KG1 (cell line): ENCODE measurements around the gene HDAC9.
"Not testable (repeated sequence)": the region's sequence is repeated elsewhere in the genome, so short reads cannot be mapped to it uniquely, and the experiment has no call there.

Experiments used
- DNase-seq: peaks from one replicate; lab custom pipeline; 2025; lab: John Stamatoyannopoulos, UW

HDAC9 gene

GRCh38 chr7:18975276-18975675 is 479.7 kb downstream of the HDAC9 start:
- DNase-seq = no peak

GRCh38 chr7:18975689-18976280 is 480.2 kb downstream of the HDAC9 start:
- no peak for DNase-seq

- DNase-seq = no peak
These were observed 481.3 kb downstream of the HDAC9 start for GRCh38 chr7:18976715-18977471.

GRCh38 chr7:18978108-18978495 is 482.6 kb downstream of the HDAC9 start:
- DNase-seq = no peak

- DNase-seq = not testable (repeated sequence)
These were observed 495.2 kb downstream of the HDAC9 start for GRCh38 chr7:18990700-18991099.

- no peak for DNase-seq
These were observed 498.6 kb downstream of the HDAC9 start for GRCh38 chr7:18993933-18994668.

GRCh38 chr7:18995270-18995671 is 499.7 kb downstream of the HDAC9 start:
- DNase-seq = no peak

- DNase-seq = no peak
These were observed 500.4 kb downstream of the HDAC9 start for GRCh38 chr7:18995811-18996426.

GRCh38 chr7:18996583-18996982 is 501.0 kb downstream of the HDAC9 start:
- DNase-seq = no peak

- no peak for DNase-seq
These were observed 502.1 kb downstream of the HDAC9 start for GRCh38 chr7:18997477-18998150.

- DNase-seq = no peak
These were observed 504.9 kb downstream of the HDAC9 start for GRCh38 chr7:19000410-19000809.

- no peak for DNase-seq
These were observed 506.3 kb downstream of the HDAC9 start for GRCh38 chr7:19001854-19002253.

- no peak for DNase-seq
These were observed 513.8 kb downstream of the HDAC9 start for GRCh38 chr7:19009241-19009935.

GRCh38 chr7:19009936-19010280 is 514.4 kb downstream of the HDAC9 start:
- no peak for DNase-seq

- no peak for DNase-seq
These were observed 515.7 kb downstream of the HDAC9 start for GRCh38 chr7:19011212-19011611.

GRCh38 chr7:19015098-19015497 is 519.5 kb downstream of the HDAC9 start:
- DNase-seq = no peak

GRCh38 chr7:19016140-19016539 is 520.6 kb downstream of the HDAC9 start:
- no peak for DNase-seq

- no peak for DNase-seq
These were observed 521.8 kb downstream of the HDAC9 start for GRCh38 chr7:19017374-19017773.

GRCh38 chr7:19020062-19020461 is 524.5 kb downstream of the HDAC9 start:
- no peak for DNase-seq

GRCh38 chr7:19020711-19021110 is 525.2 kb downstream of the HDAC9 start:
- DNase-seq = no peak

GRCh38 chr7:19023477-19023876 is 527.9 kb downstream of the HDAC9 start:
- DNase-seq = no peak

GRCh38 chr7:19024261-19024660 is 528.7 kb downstream of the HDAC9 start:
- DNase-seq = no peak
